HEK293T (cell line): ENCODE results near the gene GZMB.

Experiments used
- BHLHE40 ChIP-seq: fragments of 450-650 bp; IDR thresholded peaks from 2 replicates; pipeline ENCODE4 v1.6.1; 2016; ENCODE audit warnings: mild to moderate bottlenecking, moderate library complexity, borderline replicate concordance
- FOXA1 ChIP-seq: fragments of 450-650 bp; IDR thresholded peaks from 2 replicates; pipeline ENCODE4 v1.6.1; 2016; ENCODE audit warnings: mild to moderate bottlenecking
- FOXK2 ChIP-seq: fragments of 450-650 bp; IDR thresholded peaks from 2 replicates; pipeline ENCODE4 v1.6.1; 2016; ENCODE audit warnings: mild to moderate bottlenecking
- FOXM1 ChIP-seq: fragments of 450-650 bp; IDR thresholded peaks from 2 replicates; pipeline ENCODE4 v1.6.1; 2017; ENCODE audit warnings: mild to moderate bottlenecking, borderline replicate concordance
- HDGF ChIP-seq: fragments of 450-650 bp; IDR thresholded peaks from 2 replicates; pipeline ENCODE4 v1.6.1; 2017; ENCODE audit warnings: antibody characterized with exemption, borderline replicate concordance
- L3MBTL2 ChIP-seq: fragments of 450-650 bp; conservative IDR thresholded peaks from 2 replicates; pipeline ENCODE4 v1.6.1; 2016; ENCODE audit warnings: mild to moderate bottlenecking
- LEF1 ChIP-seq: fragments of 450-650 bp; IDR thresholded peaks from 2 replicates; pipeline ENCODE4 v1.6.1; 2017; ENCODE audit warnings: mild to moderate bottlenecking, borderline replicate concordance
- PKNOX1 ChIP-seq: fragments of 450-650 bp; IDR thresholded peaks from 2 replicates; pipeline ENCODE4 v1.6.1; 2016
- SP1 ChIP-seq: fragments of 450-650 bp; IDR thresholded peaks from 2 replicates; pipeline ENCODE4 v1.6.1; 2017
- TARDBP ChIP-seq: fragments of 450-650 bp; IDR thresholded peaks from 2 replicates; pipeline ENCODE4 v1.6.1; 2016

GRCh38 chr14:24633353-24633752, 637 bp downstream of the GZMB start:
- TF ChIP-seq BHLHE40 (no peak), SP1 (no peak), FOXA1 (no peak), PKNOX1 (no peak), HDGF (no peak), TARDBP (no peak), FOXK2 (no peak), L3MBTL2 (no peak), FOXM1 (no peak), LEF1 (no peak)
